OCI-LY7 (cell line): Measurements from ENCODE around the gene GPR31. TPM values are rescaled to one million over a fixed set of nuclear protein-coding genes. Genes with fewer than 3 reads are reported as not detected.

Source experiments
- BruUV-seq: library from RNA; stranded (reverse); fragments of 400-500 nt; replicated peaks from 2 replicates; lab custom pipeline; 2021; lab: Mats Ljungman, UMichigan
- CTCF ChIA-PET: fragments of 300-600 bp; sonication (Branson Sonifier 250); formaldehyde crosslinking; loops from one replicate; lab custom pipeline; 2022; ENCODE audit warnings: antibody characterized with exemption; ENCODE audit not compliant: unreplicated experiment; lab: Charles Lee
- POLR2A ChIA-PET: fragments of 300-600 bp; sonication (Branson Sonifier 250); formaldehyde crosslinking; loops from one replicate; lab custom pipeline; 2022; ENCODE audit warnings: antibody characterized with exemption; lab: Charles Lee
- DNase-seq: peaks from one replicate; pipeline ENCODE4 v3.0.0-alpha.2; 2015; ENCODE audit warnings: low spot score
- H2AFZ ChIP-seq: fragments of 200-600 bp; sonication (generic), shearing (Covaris generic); 2 replicates; pipeline ENCODE4 v1.6.1; 2014; ENCODE audit warnings: mild to moderate bottlenecking, antibody characterized with exemption, low read length, moderate library complexity
- H3K27ac ChIP-seq: fragments of 200-600 bp; sonication (generic); 2 replicates; pipeline ENCODE4 v1.5.1; 2014; ENCODE audit warnings: mixed run types, low read depth, mild to moderate bottlenecking, moderate library complexity, low read length, inconsistent platforms; ENCODE audit not compliant: poor library complexity, severe bottlenecking
- H3K36me3 ChIP-seq: fragments of 200-600 bp; sonication (generic); 2 replicates; pipeline ENCODE4 v1.6.1; 2014; ENCODE audit warnings: mild to moderate bottlenecking, antibody characterized with exemption, low read length, moderate library complexity, mixed read lengths; ENCODE audit not compliant: insufficient read depth
- H3K4me1 ChIP-seq: fragments of 200-600 bp; sonication (generic); 2 replicates; pipeline ENCODE4 v1.5.1; 2014; ENCODE audit warnings: mild to moderate bottlenecking, low read length; ENCODE audit not compliant: insufficient read depth, poor library complexity, severe bottlenecking
- H3K4me2 ChIP-seq: fragments of 200-600 bp; sonication (generic); 2 replicates; pipeline ENCODE4 v1.6.1; 2014; ENCODE audit warnings: mild to moderate bottlenecking, low read length
- H3K4me3 ChIP-seq: fragments of 200-600 bp; sonication (generic); 2 replicates; pipeline ENCODE4 v1.5.1; 2014; ENCODE audit warnings: mild to moderate bottlenecking, low read depth, low read length; ENCODE audit not compliant: poor library complexity, severe bottlenecking
- H3K79me2 ChIP-seq: fragments of 200-600 bp; sonication (generic); 2 replicates; pipeline ENCODE4 v1.6.1; 2016; ENCODE audit warnings: low read depth, mild to moderate bottlenecking, low read length, moderate library complexity, mixed read lengths; ENCODE audit not compliant: insufficient read depth
- H3K9me2 ChIP-seq: fragments of 200-600 bp; sonication (generic); 2 replicates; pipeline ENCODE4 v1.6.1; 2016; ENCODE audit warnings: mild to moderate bottlenecking, low read length, mixed read lengths; ENCODE audit not compliant: insufficient read depth
- H3K9me3 ChIP-seq: fragments of 200-600 bp; sonication (generic); 2 replicates; pipeline ENCODE4 v1.6.1; 2014; ENCODE audit warnings: mild to moderate bottlenecking, mixed run types, low read length, mixed read lengths
- H4K20me1 ChIP-seq: fragments of 200-600 bp; sonication (generic); 2 replicates; pipeline ENCODE4 v1.6.1; 2014; ENCODE audit warnings: mild to moderate bottlenecking, antibody characterized with exemption, low read length, moderate library complexity, mixed read lengths; ENCODE audit not compliant: insufficient read depth
- EZH2phosphoT487 ChIP-seq: fragments of 200-600 bp; sonication (generic); IDR thresholded peaks from 2 replicates; pipeline ENCODE4 v1.6.1; 2018; ENCODE audit warnings: low read depth, borderline replicate concordance, mild to moderate bottlenecking, mixed run types, antibody characterized with exemption, low read length, moderate library complexity, mixed read lengths
- intact Hi-C: fragments of 100-400 bp; cut with micrococcal nuclease; formaldehyde crosslinking; loops from one replicate; pipeline ENCODE4 v1.10.0; 2022; ENCODE audit not compliant: unreplicated experiment
- total RNA-seq, 2 experiments: library from RNA; depleted of rRNA in 1 of 2; stranded (reverse); fragments of >200 nt in 1 of 2; shearing (Covaris generic) in 1 of 2; gene quantifications; 2 replicates each; pipeline ENCODE4 v1.2.3, GENCODE V29; 2014 to 2022
- TF ChIP-seq, protein P1 (sequence below): fragments of 200-600 bp; sonication (generic); conservative IDR thresholded peaks from 2 replicates; pipeline ENCODE4 v1.5.1; 2014; ENCODE audit warnings: mild to moderate bottlenecking, antibody characterized with exemption, low read length, moderate library complexity, mixed read lengths

GPR31 gene
- total RNA-seq, 2 experiments from 2014 or later = not detected

DNA sequence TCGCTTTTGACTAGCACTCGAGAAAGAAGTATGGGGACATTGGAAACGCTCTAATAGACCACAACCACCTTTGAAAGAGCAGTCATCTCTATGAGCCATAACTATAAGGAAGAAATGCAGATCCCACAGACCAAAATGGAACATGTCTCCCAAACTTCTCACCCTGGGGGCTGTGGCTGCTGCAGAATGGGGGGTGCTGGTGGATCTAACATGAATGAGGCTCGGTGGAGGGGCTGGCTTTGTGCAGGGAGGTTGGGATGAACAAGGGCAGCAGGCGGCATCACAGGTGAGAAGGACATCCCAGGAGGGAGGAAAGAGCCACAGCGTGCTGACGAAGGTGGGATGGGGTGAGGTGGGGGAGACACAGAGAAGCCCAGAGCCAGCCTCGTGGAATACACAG lies 45.4 kb downstream of the GPR31 start:
- Histone ChIP-seq H3K9me2 (no peaks in the 10 kb centered on the region), H2AFZ (no peak overlapping the region), H3K27ac (peak overlapping the region; percentile 92), H3K4me1 (peaks cover 77% of the 10 kb centered on the region), H3K4me3 (peak overlapping the region; percentile 48), H3K9me3 (no peaks in the 10 kb centered on the region), H3K4me2 (peak overlapping the region; percentile 77), H3K36me3 (no peaks in the 10 kb centered on the region), H3K79me2 (no peaks in the 10 kb centered on the region), H4K20me1 (no peaks in the 10 kb centered on the region)
- no TSS peak for BruUV-seq
- intact Hi-C loops = loop anchor here (1.0 to 5.0 kb wide), 2 partner anchors 17 to 35 kb away; no protein-coding TSS in a partner anchor
- ChIA-PET POLR2A (interaction anchor here (1.0 to 3.3 kb wide), 7 partner anchors 11 to 156 kb away, joined by 3 to 27 read pairs (median 10); partner anchors contain the start of genes CCR6 and RNASET2), CTCF (interaction anchor here (0.8 to 2.3 kb wide), 2 partner anchors 17 to 153 kb away, joined by 6 to 9 read pairs; no protein-coding TSS in a partner anchor)
- TF ChIP-seq, protein P1, sequence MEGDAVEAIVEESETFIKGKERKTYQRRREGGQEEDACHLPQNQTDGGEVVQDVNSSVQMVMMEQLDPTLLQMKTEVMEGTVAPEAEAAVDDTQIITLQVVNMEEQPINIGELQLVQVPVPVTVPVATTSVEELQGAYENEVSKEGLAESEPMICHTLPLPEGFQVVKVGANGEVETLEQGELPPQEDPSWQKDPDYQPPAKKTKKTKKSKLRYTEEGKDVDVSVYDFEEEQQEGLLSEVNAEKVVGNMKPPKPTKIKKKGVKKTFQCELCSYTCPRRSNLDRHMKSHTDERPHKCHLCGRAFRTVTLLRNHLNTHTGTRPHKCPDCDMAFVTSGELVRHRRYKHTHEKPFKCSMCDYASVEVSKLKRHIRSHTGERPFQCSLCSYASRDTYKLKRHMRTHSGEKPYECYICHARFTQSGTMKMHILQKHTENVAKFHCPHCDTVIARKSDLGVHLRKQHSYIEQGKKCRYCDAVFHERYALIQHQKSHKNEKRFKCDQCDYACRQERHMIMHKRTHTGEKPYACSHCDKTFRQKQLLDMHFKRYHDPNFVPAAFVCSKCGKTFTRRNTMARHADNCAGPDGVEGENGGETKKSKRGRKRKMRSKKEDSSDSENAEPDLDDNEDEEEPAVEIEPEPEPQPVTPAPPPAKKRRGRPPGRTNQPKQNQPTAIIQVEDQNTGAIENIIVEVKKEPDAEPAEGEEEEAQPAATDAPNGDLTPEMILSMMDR = no peak
- TF ChIP-seq EZH2phosphoT487 = no peak
- DNase-seq = no peak

DNA sequence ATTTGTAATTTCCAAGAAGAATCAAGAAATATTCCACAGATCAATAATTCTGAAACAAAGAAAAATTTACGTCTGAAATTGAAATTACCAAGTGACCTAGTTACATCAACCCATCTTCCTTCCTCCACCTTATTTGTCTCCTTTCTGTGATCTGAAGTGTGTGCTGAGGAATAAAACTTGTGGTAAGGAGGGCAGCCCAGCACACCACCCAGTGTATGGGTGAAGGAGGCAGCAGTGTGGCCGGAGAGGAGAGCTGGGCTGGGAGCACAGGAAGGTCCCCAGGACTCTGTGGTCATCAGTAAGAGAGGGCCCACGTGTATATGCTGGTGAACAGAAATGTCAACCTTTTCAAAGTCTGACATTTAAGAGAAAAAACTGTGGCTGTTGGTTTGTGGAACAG lies 46.2 kb downstream of the GPR31 start:
- Histone ChIP-seq H3K9me2 (no peaks in the 10 kb centered on the region), H3K9me3 (no peaks in the 10 kb centered on the region), H3K4me1 (peaks cover 81% of the 10 kb centered on the region), H4K20me1 (no peaks in the 10 kb centered on the region), H3K4me2 (peak overlapping the region; percentile 77), H3K4me3 (no peak overlapping the region), H2AFZ (no peak overlapping the region), H3K79me2 (no peaks in the 10 kb centered on the region), H3K36me3 (no peaks in the 10 kb centered on the region), H3K27ac (peak overlapping the region; percentile 92)
- ChIA-PET CTCF (no interaction called here), POLR2A (interaction anchor here (0.6 to 1.3 kb wide), 3 partner anchors 18 to 909 kb away, joined by 3 to 4 read pairs (median 4); no protein-coding TSS in a partner anchor)
- no peak for DNase-seq
- TF ChIP-seq EZH2phosphoT487 = no peak
- TF ChIP-seq, protein P1 = no peak
- intact Hi-C loops = loop anchor here (5.0 kb wide), 1 partner anchor 34 kb away; no protein-coding TSS in a partner anchor
- no TSS peak for BruUV-seq

DNA sequence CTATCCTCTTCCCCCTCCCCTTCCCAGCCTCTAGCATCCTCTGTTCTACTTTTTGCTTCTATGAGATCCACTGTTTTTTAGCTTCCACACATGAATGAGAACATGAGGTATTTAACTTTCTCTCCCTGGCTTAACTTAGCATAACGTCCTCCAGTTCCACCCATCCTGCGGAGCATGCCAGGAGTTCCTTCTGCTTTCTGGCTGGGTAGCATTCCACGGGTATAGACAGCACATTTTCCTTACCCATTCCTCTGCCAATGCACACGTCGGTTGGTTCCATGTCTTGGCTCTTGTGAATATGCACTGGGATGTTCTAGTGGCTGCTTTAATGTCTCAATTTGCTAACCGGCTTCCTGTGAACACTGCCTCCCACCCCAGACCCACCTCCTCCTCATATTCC lies 48.1 kb downstream of the GPR31 start:
- Histone ChIP-seq H3K4me1 (peaks cover 75% of the 10 kb centered on the region), H3K9me2 (no peaks in the 10 kb centered on the region), H3K4me3 (no peak overlapping the region), H3K79me2 (no peaks in the 10 kb centered on the region), H2AFZ (no peak overlapping the region), H4K20me1 (no peaks in the 10 kb centered on the region), H3K36me3 (no peaks in the 10 kb centered on the region), H3K27ac (no peak overlapping the region), H3K4me2 (no peak overlapping the region), H3K9me3 (no peaks in the 10 kb centered on the region)
- ChIA-PET CTCF (no interaction called here), POLR2A (interaction anchor here (0.6 to 1.8 kb wide), 2 partner anchors 14 to 21 kb away, joined by 3 to 4 read pairs; no protein-coding TSS in a partner anchor)
- intact Hi-C loops = loop anchor here (5.0 kb wide), 1 partner anchor 32 kb away; no protein-coding TSS in a partner anchor
- no peak for TF ChIP-seq EZH2phosphoT487
- TF ChIP-seq, protein P1 = no peak
- no TSS peak for BruUV-seq
- no peak for DNase-seq
